CD4-positive, alpha-beta memory T cell (primary cell): ENCODE data around the gene CPEB2. TPM values are rescaled to one million over a fixed set of nuclear protein-coding genes. Genes with fewer than 3 reads are reported as not detected.

Experiments used
- CTCF ChIA-PET: fragments of 350-600 bp; sonication (Branson Sonifier 250); formaldehyde crosslinking; loops from one replicate; lab custom pipeline; 2021; ENCODE audit warnings: inconsistent platforms; ENCODE audit not compliant: partially characterized antibody; lab: Charles Lee
- POLR2A ChIA-PET: fragments of 350-600 bp; sonication (Branson Sonifier 250); formaldehyde crosslinking; loops from one replicate; lab custom pipeline; 2021; ENCODE audit not compliant: partially characterized antibody; lab: Charles Lee
- DNase-seq, 5 donors: peaks; one replicate each; pipeline versions ENCODE4 v3.0.0 to v3.0.0-alpha.2; 2020 to 2022; ENCODE audit warnings: mixed read lengths in 1 of 5
- H3K27ac ChIP-seq: one replicate; pipeline ENCODE4 v1.7.0; 2013; ENCODE audit warnings: low read depth, low read length
- H3K27me3 ChIP-seq: 2 replicates; pipeline ENCODE4 v1.7.0; 2013; ENCODE audit warnings: mild to moderate bottlenecking, low read length, moderate library complexity; ENCODE audit not compliant: insufficient read depth
- H3K36me3 ChIP-seq: 2 replicates; pipeline ENCODE4 v1.7.0; 2013; ENCODE audit warnings: mild to moderate bottlenecking, low read length, moderate library complexity; ENCODE audit not compliant: insufficient read depth
- H3K4me1 ChIP-seq: 2 replicates; pipeline ENCODE4 v1.7.0; 2013; ENCODE audit warnings: mild to moderate bottlenecking, low read length, moderate library complexity; ENCODE audit not compliant: insufficient read depth
- H3K4me3 ChIP-seq, 2 donors: one replicate each; pipeline ENCODE4 v1.7.0; 2013; ENCODE audit warnings: low read length in 2 of 2, mild to moderate bottlenecking in 1 of 2
- H3K9me3 ChIP-seq, 2 donors: one replicate each; pipeline ENCODE4 v1.7.0; 2013; ENCODE audit warnings: low read length in 2 of 2, control low read depth in 1 of 2; ENCODE audit not compliant: control insufficient read depth in 1 of 2
- H3K27ac Mint-ChIP-seq, 7 donors: one replicate each; pipeline ENCODE4 v1.8.0; 2020 to 2021; ENCODE audit warnings: mixed read lengths in 7 of 7, mild to moderate bottlenecking in 6 of 7, inconsistent platforms in 3 of 7, moderate library complexity in 3 of 7
- H3K27me3 Mint-ChIP-seq, 2 donors: one replicate each; pipeline ENCODE4 v1.8.0; 2020 to 2021; ENCODE audit warnings: mixed read lengths in 2 of 2
- H3K36me3 Mint-ChIP-seq, 2 donors: one replicate each; pipeline ENCODE4 v1.8.0; 2020 to 2021; ENCODE audit warnings: mixed read lengths in 2 of 2, inconsistent platforms in 1 of 2, mild to moderate bottlenecking in 1 of 2
- H3K4me1 Mint-ChIP-seq, 4 donors: one replicate each; pipeline ENCODE4 v1.8.0; 2020 to 2021; ENCODE audit warnings: mixed read lengths in 4 of 4, mild to moderate bottlenecking in 1 of 4
- H3K4me3 Mint-ChIP-seq, 8 donors: one replicate each; pipeline ENCODE4 v1.8.0; 2020 to 2021; ENCODE audit warnings: mixed read lengths in 8 of 8, mild to moderate bottlenecking in 7 of 8, moderate library complexity in 6 of 8, inconsistent platforms in 3 of 8
- H3K9me3 Mint-ChIP-seq, 8 donors: one replicate each; pipeline ENCODE4 v1.8.0; 2020 to 2021; ENCODE audit warnings: mixed read lengths in 8 of 8, mild to moderate bottlenecking in 5 of 8, inconsistent platforms in 3 of 8, moderate library complexity in 1 of 8
- intact Hi-C: fragments of 100-400 bp; cut with micrococcal nuclease; formaldehyde crosslinking; loops from one replicate; pipeline ENCODE4 v1.15.1; 2023
- polyA plus RNA-seq, 2 donors: library from polyadenylated mRNA; unstranded; fragments of 300-500 nt; fragmentation: Illumina TruSeq; gene quantifications; one replicate each; pipeline ENCODE4 v1.2.3, GENCODE V29; 2021
- total RNA-seq, 2 experiments: library from RNA; stranded (reverse); gene quantifications; one replicate each; pipeline ENCODE4 v1.2.3, GENCODE V29; 2021

CPEB2 gene
- total and polyA plus RNA-seq, 4 experiments from 2014 or later: 0.71 to 16.9 (median 9.0) TPM

DNA sequence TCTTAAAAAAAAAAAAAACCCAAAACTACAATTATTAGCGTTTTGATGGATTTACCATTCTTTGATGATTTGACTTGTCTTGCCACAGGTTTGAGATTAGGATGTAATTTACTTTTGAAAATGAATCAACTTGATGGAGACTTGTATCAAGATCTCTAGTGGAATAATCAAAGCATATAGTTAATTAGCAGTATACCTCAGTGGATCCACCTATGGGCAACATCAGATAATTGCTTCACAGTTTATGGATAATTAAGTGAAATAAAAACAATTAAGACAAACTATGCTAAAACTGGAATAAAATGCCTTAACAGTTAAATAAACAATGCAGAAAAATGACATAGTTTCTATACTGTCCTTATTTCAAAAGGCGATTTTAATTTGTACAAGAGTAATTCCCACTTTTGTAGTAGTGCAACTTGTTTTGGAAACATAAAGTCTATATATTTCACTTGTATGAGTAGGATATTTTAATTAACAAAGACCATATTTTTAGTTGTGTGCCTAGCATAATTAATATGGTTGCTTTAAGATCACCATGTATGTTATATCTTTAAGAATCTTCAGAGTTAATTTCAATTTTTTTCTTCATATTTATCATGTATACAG, 4.2 kb downstream of the CPEB2 start:
- Histone ChIP-seq H3K27me3 (no peaks in the 10 kb centered on the region), H3K4me3 (no peak overlapping the region), H3K36me3 (peaks cover 6% of the 10 kb centered on the region), H3K27ac (no peak overlapping the region), H3K4me1 (peaks cover 23% of the 10 kb centered on the region), H3K9me3 (no peaks in the 10 kb centered on the region)
- H3K4me1 Mint-ChIP-seq: peaks cover 20 to 40% (median 27%) of the 10 kb centered on the region in 4 donors
- H3K27me3 Mint-ChIP-seq: no peaks in the 10 kb centered on the region
- DNase-seq: peak in 4 of 5 donors; percentile 36 to 45 (median 38)
- H3K9me3 Mint-ChIP-seq: peaks cover 0 to 1% (median 0%) of the 10 kb centered on the region in 8 donors
- POLR2A ChIA-PET: interaction anchor here (0.6 kb wide), 1 partner anchor 749 kb away, joined by 4 read pairs; no protein-coding TSS in a partner anchor
- peak overlapping the region in 5 of 7 donors; percentile 5 to 97 (median 23) for H3K27ac Mint-ChIP-seq
- H3K36me3 Mint-ChIP-seq: peaks cover 22 to 34% of the 10 kb centered on the region in 2 donors
- CTCF ChIA-PET: interaction anchor here (1.3 kb wide), 1 partner anchor 1352 kb away, joined by 3 read pairs; no protein-coding TSS in a partner anchor
- intact Hi-C loops: loop anchor here (1.0 to 2.0 kb wide), 5 partner anchors 82 to 1352 kb away; no protein-coding TSS in a partner anchor
- peak overlapping the region; percentile 16 to 95 (median 84) for H3K4me3 Mint-ChIP-seq

GRCh38 chr4:15007201-15007600, 4.9 kb downstream of the CPEB2 start:
- Histone ChIP-seq H3K27ac (no peak overlapping the region), H3K9me3 (no peaks in the 10 kb centered on the region), H3K36me3 (peaks cover 6% of the 10 kb centered on the region), H3K4me1 (peaks cover 23% of the 10 kb centered on the region), H3K27me3 (no peaks in the 10 kb centered on the region), H3K4me3 (no peak overlapping the region)
- Mint-ChIP-seq H3K36me3 (peaks cover 28 to 39% of the 10 kb centered on the region in 2 donors), H3K4me3 (no peak overlapping the region), H3K27ac (no peak overlapping the region), H3K9me3 (no peaks in the 10 kb centered on the region), H3K27me3 (no peaks in the 10 kb centered on the region), H3K4me1 (peaks cover 24 to 45% (median 32%) of the 10 kb centered on the region in 4 donors)
- DNase-seq: no peak
- intact Hi-C loops: loop anchor here (2.0 kb wide), 2 partner anchors 82 to 1352 kb away; no protein-coding TSS in a partner anchor
- ChIA-PET CTCF (no interaction called here), POLR2A (interaction anchor here (0.6 kb wide), 1 partner anchor 749 kb away, joined by 4 read pairs; no protein-coding TSS in a partner anchor)

- H3K9me3 Mint-ChIP-seq: no peaks in the 10 kb centered on the region
- H3K4me1 ChIP-seq: peaks cover 23% of the 10 kb centered on the region
- H3K27me3 ChIP-seq: no peaks in the 10 kb centered on the region
- H3K36me3 Mint-ChIP-seq: peaks cover 31 to 33% of the 10 kb centered on the region in 2 donors
- peak overlapping the region in 2 of 7 donors; percentile 29 to 31 for H3K27ac Mint-ChIP-seq
- no peak overlapping the region for H3K4me3 ChIP-seq
- intact Hi-C loops: no loop called here
- peaks cover 6% of the 10 kb centered on the region for H3K36me3 ChIP-seq
- H3K27ac ChIP-seq: no peak overlapping the region
- ChIA-PET CTCF (interaction anchor here (0.6 to 1.3 kb wide), 2 partner anchors 9 to 1354 kb away, joined by 3 read pairs; no protein-coding TSS in a partner anchor), POLR2A (interaction anchor here (0.8 kb wide), 1 partner anchor 9 kb away, joined by 3 read pairs; no protein-coding TSS in a partner anchor)
- no peaks in the 10 kb centered on the region for H3K27me3 Mint-ChIP-seq
- H3K4me3 Mint-ChIP-seq: no peak overlapping the region
- H3K4me1 Mint-ChIP-seq: peaks cover 28 to 48% (median 37%) of the 10 kb centered on the region in 4 donors
- no peaks in the 10 kb centered on the region for H3K9me3 ChIP-seq
- no peak for DNase-seq
Observed at GRCh38 chr4:15010038-15010585, 7.8 kb downstream of the CPEB2 start.

DNA sequence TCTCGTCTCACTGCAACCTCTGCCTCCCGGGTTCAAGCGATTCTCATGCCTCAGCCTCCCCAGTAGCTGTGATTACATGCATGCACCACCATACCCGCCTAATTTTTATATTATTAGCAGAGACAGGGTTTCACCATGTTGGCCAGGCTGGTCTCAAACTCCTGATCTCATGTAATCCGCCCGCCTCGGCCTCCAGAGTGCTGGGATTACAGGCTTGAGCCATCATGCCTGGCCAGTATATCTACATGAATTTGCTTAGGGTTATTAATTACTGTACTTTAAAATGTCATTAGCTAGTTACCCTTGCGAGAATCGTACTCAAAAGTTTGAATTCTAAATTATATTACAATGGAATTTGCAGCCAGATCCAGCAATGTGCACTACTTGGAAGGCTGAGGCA, 8.9 kb downstream of the CPEB2 start:
- no peaks in the 10 kb centered on the region for H3K27me3 Mint-ChIP-seq
- POLR2A ChIA-PET: no interaction called here
- intact Hi-C loops: no loop called here
- DNase-seq: no peak
- Histone ChIP-seq H3K36me3 (peaks cover 6% of the 10 kb centered on the region), H3K27me3 (no peaks in the 10 kb centered on the region), H3K4me3 (no peak overlapping the region), H3K4me1 (peaks cover 13% of the 10 kb centered on the region), H3K9me3 (no peaks in the 10 kb centered on the region), H3K27ac (no peak overlapping the region)
- H3K27ac Mint-ChIP-seq: no peak overlapping the region
- H3K4me3 Mint-ChIP-seq: no peak overlapping the region
- peaks cover 22 to 43% (median 31%) of the 10 kb centered on the region in 4 donors for H3K4me1 Mint-ChIP-seq
- peaks cover 31 to 34% of the 10 kb centered on the region in 2 donors for H3K36me3 Mint-ChIP-seq
- no peaks in the 10 kb centered on the region for H3K9me3 Mint-ChIP-seq
- CTCF ChIA-PET: interaction anchor here (0.7 to 0.9 kb wide), 2 partner anchors 10 to 792 kb away, joined by 3 read pairs; no protein-coding TSS in a partner anchor

GRCh38 chr4:15012017-15012788, 9.9 kb downstream of the CPEB2 start:
- peaks cover 10% of the 10 kb centered on the region for H3K4me1 ChIP-seq
- CTCF ChIA-PET: no interaction called here
- no peak overlapping the region for H3K27ac Mint-ChIP-seq
- H3K27ac ChIP-seq: no peak overlapping the region
- peaks cover 28 to 33% of the 10 kb centered on the region in 2 donors for H3K36me3 Mint-ChIP-seq
- H3K4me3 ChIP-seq: no peak overlapping the region
- no peak for DNase-seq
- intact Hi-C loops: no loop called here
- H3K4me1 Mint-ChIP-seq: peaks cover 18 to 42% (median 27%) of the 10 kb centered on the region in 4 donors
- peaks cover 6% of the 10 kb centered on the region for H3K36me3 ChIP-seq
- no peaks in the 10 kb centered on the region for H3K27me3 Mint-ChIP-seq
- POLR2A ChIA-PET: interaction anchor here (1.3 to 1.4 kb wide), 2 partner anchors 8 to 9 kb away, joined by 3 to 4 read pairs; partner anchors contain the start of gene CPEB2
- H3K4me3 Mint-ChIP-seq: no peak overlapping the region
- no peaks in the 10 kb centered on the region for H3K9me3 Mint-ChIP-seq
- H3K9me3 ChIP-seq: no peaks in the 10 kb centered on the region
- no peaks in the 10 kb centered on the region for H3K27me3 ChIP-seq

GRCh38 chr4:15013585-15013984, 11.3 kb downstream of the CPEB2 start:
- Mint-ChIP-seq H3K4me1 (peaks cover 19 to 46% (median 25%) of the 10 kb centered on the region in 4 donors), H3K4me3 (no peak overlapping the region), H3K27me3 (no peaks in the 10 kb centered on the region), H3K9me3 (no peaks in the 10 kb centered on the region), H3K27ac (no peak overlapping the region), H3K36me3 (peaks cover 24 to 39% of the 10 kb centered on the region in 2 donors)
- Histone ChIP-seq H3K27me3 (no peaks in the 10 kb centered on the region), H3K36me3 (peaks cover 6% of the 10 kb centered on the region), H3K4me3 (no peak overlapping the region), H3K27ac (no peak overlapping the region), H3K9me3 (no peaks in the 10 kb centered on the region), H3K4me1 (peaks cover 18% of the 10 kb centered on the region)
- CTCF ChIA-PET: interaction anchor here (1.4 kb wide), 1 partner anchor 1359 kb away, joined by 3 read pairs; no protein-coding TSS in a partner anchor
- intact Hi-C loops: no loop called here
- POLR2A ChIA-PET: interaction anchor here (1.4 kb wide), 1 partner anchor 11 kb away, joined by 3 read pairs; the partner anchor contains the start of gene CPEB2
- no peak for DNase-seq
